HG02884 (cell line): ENCODE measurements around the gene CDKN1B.
"Not testable (repeated sequence)": the region's sequence is repeated elsewhere in the genome, so short reads cannot be mapped to it uniquely, and the experiment has no call there.

ENCODE experiments used
- ATAC-seq: cut with Tn5 transposase; IDR thresholded peaks from one replicate; pipeline ENCODE4 v1.9.1; 2021; ENCODE audit warnings: mild to moderate bottlenecking, moderate library complexity; ENCODE audit not compliant: unreplicated experiment

The CDKN1B gene

GRCh38 chr12:12723681-12724420 is 6.7 kb downstream of the CDKN1B start:
- no peak for ATAC-seq

GRCh38 chr12:12724421-12725085 is 7.4 kb downstream of the CDKN1B start:
- ATAC-seq = peak; percentile 8

- ATAC-seq = peak; percentile 56
These were observed 8.2 kb downstream of the CDKN1B start for GRCh38 chr12:12725086-12725955.

GRCh38 chr12:12725956-12726554 is 8.9 kb downstream of the CDKN1B start:
- no peak for ATAC-seq

GRCh38 chr12:12726555-12727093 is 9.5 kb downstream of the CDKN1B start:
- no peak for ATAC-seq

GRCh38 chr12:12731178-12731577 is 14.0 kb downstream of the CDKN1B start:
- ATAC-seq = no peak

- ATAC-seq = no peak
These were observed 14.6 kb downstream of the CDKN1B start for GRCh38 chr12:12731785-12732184.

GRCh38 chr12:12733118-12733517 is 15.9 kb downstream of the CDKN1B start:
- ATAC-seq = no peak

- ATAC-seq = no peak
These were observed 16.9 kb downstream of the CDKN1B start for GRCh38 chr12:12734054-12734453.

GRCh38 chr12:12734561-12735071 is 17.4 kb downstream of the CDKN1B start:
- no peak for ATAC-seq

- no peak for ATAC-seq
These were observed 18.1 kb downstream of the CDKN1B start for GRCh38 chr12:12735301-12735700.

GRCh38 chr12:12736759-12737676 is 19.9 kb downstream of the CDKN1B start:
- peak; percentile 80 for ATAC-seq

- ATAC-seq = not testable (repeated sequence)
These were observed 21.0 kb downstream of the CDKN1B start for GRCh38 chr12:12738152-12738551.

- ATAC-seq = no peak
These were observed 24.5 kb downstream of the CDKN1B start for GRCh38 chr12:12741660-12742059.

GRCh38 chr12:12744546-12745305 is 27.6 kb downstream of the CDKN1B start:
- ATAC-seq = no peak

- no peak for ATAC-seq
These were observed 28.5 kb downstream of the CDKN1B start for GRCh38 chr12:12745576-12746211.

- no peak for ATAC-seq
These were observed 30.1 kb downstream of the CDKN1B start for GRCh38 chr12:12747278-12747677.

GRCh38 chr12:12748044-12748443 is 30.9 kb downstream of the CDKN1B start:
- no peak for ATAC-seq
